GM19324 (cell line): ENCODE measurements around the gene DCC.

Experiments
- ATAC-seq: cut with Tn5 transposase; IDR thresholded peaks from one replicate; pipeline ENCODE4 v1.9.1; 2021; ENCODE audit warnings: mild to moderate bottlenecking, moderate library complexity; ENCODE audit not compliant: unreplicated experiment, low FRiP score

Gene DCC

GRCh38 chr18:53131001-53131400, 791.0 kb downstream of the DCC start:
- no peak for ATAC-seq

- no peak for ATAC-seq
These were observed 794.7 kb downstream of the DCC start for GRCh38 chr18:53134711-53135110.

DNA sequence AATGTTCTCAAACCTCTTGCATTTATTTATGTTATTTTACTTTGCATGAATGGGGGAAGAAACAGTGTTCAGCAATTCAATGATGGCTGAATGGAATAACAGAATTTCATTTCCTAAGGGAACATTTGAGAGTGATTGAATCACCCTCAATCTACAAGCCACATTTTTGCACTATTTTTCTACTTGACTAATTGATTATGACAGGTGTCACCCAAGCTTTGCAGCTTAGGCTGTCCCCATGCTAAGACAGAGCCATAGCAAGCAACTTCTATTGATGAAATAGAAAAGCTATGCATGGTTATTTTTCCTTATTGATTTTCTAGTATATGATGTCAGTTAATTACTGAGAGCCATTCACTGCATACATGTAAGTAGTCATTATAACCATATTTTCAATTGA, 795.7 kb downstream of the DCC start:
- ATAC-seq, result no peak

- ATAC-seq, result no peak
These were observed 799.9 kb downstream of the DCC start for GRCh38 chr18:53139746-53140500.

- ATAC-seq, result no peak
These were observed 802.0 kb downstream of the DCC start for GRCh38 chr18:53142005-53142404.

- no peak for ATAC-seq
These were observed 807.5 kb downstream of the DCC start for GRCh38 chr18:53147472-53147871.

GRCh38 chr18:53148123-53148522, 808.1 kb downstream of the DCC start:
- ATAC-seq, result no peak

- ATAC-seq, result no peak
These were observed 812.5 kb downstream of the DCC start for GRCh38 chr18:53152476-53152875.

- no peak for ATAC-seq
These were observed 813.3 kb downstream of the DCC start for GRCh38 chr18:53153281-53153680.

DNA sequence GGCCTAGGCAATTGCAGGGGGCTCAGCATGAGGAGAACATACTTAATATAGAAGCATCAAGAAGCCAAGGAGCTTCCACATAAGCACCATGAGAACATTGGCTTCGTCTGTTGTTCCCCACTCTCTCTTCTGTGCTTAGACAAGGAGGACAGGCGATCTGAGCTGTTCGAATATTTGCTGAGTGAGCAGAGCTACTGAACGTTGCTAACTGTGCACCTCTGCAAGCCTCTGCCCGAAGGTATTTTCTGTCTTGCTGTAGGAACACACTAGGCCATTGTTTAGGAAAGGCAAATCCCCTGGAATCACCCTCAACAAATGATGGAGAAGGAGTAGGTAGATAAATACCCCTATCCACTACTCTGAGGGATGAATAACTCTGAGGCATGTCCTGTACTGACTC, 813.8 kb downstream of the DCC start:
- no peak for ATAC-seq

- no peak for ATAC-seq
These were observed 825.8 kb downstream of the DCC start for GRCh38 chr18:53165770-53166169.

- ATAC-seq, result no peak
These were observed 829.3 kb downstream of the DCC start for GRCh38 chr18:53169346-53169745.

GRCh38 chr18:53191634-53192033, 851.6 kb downstream of the DCC start:
- no peak for ATAC-seq

DNA sequence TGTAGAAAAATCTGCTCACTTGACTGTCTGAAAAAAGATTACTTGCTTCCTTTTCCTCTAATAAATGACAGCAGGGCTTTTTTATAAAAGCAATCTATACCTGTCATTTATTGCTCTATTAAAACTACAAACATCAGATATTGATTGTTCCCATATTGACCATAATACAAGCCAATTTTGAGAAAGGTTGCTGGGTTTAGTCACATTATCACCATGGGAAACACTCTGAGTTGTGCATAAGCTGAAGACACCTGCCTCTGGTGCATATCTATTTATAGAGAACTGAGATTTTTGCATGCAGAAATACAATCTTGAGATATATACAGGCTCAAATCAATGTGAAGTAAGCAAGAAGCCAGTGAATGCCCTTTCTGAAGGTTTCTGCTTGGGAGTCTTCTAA, 853.9 kb downstream of the DCC start:
- no peak for ATAC-seq

DNA sequence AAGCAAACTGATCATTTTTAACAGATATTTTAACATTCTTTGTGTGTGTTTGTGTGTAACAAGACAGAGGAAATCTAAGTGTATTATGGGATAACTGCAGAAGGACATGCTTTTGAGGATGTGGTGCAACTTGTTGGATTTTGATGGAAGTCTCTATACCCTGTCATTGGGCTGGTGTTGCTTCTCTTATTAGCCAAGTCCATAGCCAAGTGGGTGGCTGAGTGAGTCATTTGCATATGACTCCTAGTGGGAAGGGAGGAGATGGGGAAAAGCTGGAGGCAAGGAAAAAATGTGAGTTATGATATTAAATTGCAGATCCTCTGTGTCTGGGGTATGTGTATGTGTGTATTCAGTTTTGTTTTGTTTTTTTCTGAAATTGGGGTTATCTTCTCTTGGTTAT, 879.9 kb downstream of the DCC start:
- ATAC-seq, result no peak

GRCh38 chr18:53224128-53224778, 884.3 kb downstream of the DCC start:
- ATAC-seq, result no peak

DNA sequence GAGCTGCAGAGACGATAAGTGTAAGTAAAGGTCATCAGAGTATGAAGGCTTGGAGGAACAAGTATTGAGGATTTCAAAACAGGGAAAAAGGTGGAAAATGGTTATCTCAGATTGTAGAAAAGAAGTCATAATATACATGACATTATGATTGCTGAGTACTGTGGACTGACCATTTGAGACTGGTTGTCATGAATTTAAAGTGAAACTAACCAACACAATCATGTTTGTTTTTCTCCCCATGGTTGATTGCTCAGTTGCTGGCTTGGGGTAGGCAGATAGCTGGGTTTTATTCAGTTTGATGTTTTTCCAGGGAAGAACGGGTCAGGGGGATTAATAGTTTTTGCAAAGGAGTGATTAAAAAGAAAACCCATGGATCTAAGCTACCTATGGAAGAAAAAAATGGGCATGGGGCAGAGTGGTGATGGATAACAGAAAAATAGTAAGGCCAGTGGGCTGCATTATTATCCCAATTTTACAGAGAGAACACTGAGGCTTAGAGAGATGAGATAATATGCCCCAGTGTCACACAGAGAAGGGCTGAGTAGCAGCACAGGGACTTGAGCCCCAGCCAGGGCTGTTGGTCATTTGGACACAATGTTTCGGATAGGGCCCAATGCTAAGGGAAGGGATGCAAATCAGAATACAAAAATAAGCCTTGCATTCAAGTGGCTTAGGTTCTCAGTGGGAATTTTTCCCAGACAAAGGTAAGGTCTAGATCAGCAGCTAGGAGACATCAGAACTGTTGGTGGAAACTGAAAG, 885.7 kb downstream of the DCC start:
- no peak for ATAC-seq

DNA sequence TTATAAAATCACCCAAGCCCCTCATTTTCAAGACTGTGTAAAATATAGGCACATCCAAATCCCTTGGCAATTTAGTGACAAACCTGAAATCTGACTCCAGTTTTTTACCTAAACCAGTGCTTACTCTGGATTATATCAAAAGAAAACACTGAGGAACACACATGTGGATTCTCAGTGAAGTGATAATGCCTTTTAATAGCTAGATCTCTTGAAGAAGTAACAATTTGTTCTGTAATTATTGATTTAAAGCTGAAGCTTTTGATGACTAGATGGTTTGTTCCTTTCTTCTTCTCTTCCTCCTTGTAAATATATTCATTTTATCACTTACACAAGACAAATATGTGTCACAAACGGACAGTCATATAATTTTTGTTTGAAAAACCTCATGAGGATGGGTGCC, 894.6 kb downstream of the DCC start:
- ATAC-seq, result no peak

GRCh38 chr18:53241161-53241560, 901.2 kb downstream of the DCC start:
- no peak for ATAC-seq

- ATAC-seq, result no peak
These were observed 913.8 kb downstream of the DCC start for GRCh38 chr18:53253789-53254188.

DNA sequence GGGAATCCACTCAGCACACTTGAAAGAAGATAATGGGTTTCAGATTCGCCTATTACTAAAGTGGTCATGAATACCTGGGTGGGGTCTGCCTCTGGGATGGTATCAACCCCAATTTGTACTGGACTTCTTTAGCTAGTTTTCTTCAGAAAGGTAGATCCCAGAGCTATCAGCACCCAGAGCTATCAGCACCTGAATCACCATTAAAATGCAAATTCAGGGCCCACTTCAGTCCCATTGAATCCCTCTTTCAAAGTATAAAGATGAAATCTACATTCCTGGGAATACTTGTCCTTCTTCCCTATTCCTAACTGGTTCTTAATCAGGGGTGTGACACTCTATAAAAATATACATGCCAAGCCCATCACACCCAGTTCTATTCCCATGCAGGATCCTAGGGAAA, 914.3 kb downstream of the DCC start:
- no peak for ATAC-seq

DNA sequence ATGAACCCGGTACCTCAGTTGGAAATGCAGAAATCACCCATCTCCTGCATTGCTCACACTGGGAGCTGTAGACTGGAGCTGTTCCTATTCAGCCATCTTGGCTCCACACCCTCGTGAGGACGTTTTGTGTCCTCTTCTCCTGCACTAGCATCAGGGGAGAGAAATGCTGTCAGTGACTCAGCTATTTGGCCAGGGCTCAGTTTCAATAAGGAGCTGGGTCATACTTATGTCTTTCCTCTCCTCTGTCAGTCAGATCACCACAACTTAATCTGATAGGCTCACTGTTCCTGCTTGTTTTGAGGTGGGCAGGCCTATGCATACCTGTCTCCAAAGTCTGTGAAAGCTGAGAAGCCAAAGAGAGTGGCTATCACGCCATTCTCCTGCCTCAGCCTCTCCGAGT, 921.2 kb downstream of the DCC start:
- no peak for ATAC-seq
